ENCODE results near the gene PHLDA1. TPM values are rescaled to one million over a fixed set of nuclear protein-coding genes. Genes with fewer than 3 reads are reported as not detected.

Gene PHLDA1
- total and polyA plus RNA-seq, 9 donors, result 3.8 to 37.7 (median 13.1) TPM

DNA sequence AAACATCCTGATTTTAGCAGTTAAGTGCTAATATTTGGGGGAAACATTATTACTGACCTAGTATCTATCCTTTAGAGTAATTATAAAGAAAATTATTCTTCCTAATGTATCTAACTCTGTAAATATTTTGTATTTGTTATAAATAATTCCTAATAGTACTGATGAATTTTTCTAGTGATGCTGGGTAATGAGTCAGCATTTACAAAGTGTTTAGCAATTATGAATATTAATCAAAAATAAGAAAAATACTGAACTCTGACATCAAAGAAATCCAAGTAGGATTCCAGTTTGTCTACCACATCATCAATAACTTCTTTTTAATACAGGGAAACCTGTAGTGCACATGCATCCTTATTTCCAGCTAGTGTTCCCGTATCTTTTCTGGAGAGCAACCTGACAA lies 43.9 kb upstream of the PHLDA1 start:
- no peak for DNase-seq
- Histone ChIP-seq H3K27me3 (no peaks in the 10 kb centered on the region), H3K27ac (no peak overlapping the region), H3K4me1 (ENCODE audit: insufficient read depth) (peaks cover 7% of the 10 kb centered on the region), H3K4me3 (no peak overlapping the region), H3K36me3 (no peaks in the 10 kb centered on the region), H3K9me3 (no peaks in the 10 kb centered on the region)
- intact Hi-C loops (cut with DNase I), result no loop called here
- TF ChIP-seq EP300 (IDR thresholded peaks at IDR 0.05) (no peak), POLR2A (IDR thresholded peaks at IDR 0.05) (no peak)
- TF ChIP-seq, protein P1, sequence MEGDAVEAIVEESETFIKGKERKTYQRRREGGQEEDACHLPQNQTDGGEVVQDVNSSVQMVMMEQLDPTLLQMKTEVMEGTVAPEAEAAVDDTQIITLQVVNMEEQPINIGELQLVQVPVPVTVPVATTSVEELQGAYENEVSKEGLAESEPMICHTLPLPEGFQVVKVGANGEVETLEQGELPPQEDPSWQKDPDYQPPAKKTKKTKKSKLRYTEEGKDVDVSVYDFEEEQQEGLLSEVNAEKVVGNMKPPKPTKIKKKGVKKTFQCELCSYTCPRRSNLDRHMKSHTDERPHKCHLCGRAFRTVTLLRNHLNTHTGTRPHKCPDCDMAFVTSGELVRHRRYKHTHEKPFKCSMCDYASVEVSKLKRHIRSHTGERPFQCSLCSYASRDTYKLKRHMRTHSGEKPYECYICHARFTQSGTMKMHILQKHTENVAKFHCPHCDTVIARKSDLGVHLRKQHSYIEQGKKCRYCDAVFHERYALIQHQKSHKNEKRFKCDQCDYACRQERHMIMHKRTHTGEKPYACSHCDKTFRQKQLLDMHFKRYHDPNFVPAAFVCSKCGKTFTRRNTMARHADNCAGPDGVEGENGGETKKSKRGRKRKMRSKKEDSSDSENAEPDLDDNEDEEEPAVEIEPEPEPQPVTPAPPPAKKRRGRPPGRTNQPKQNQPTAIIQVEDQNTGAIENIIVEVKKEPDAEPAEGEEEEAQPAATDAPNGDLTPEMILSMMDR (IDR thresholded peaks at IDR 0.05), result no peak
- 87 to 92% (median 89%) methylated on average over 1 of the region's 1 CpG for WGBS, 3 donors

DNA sequence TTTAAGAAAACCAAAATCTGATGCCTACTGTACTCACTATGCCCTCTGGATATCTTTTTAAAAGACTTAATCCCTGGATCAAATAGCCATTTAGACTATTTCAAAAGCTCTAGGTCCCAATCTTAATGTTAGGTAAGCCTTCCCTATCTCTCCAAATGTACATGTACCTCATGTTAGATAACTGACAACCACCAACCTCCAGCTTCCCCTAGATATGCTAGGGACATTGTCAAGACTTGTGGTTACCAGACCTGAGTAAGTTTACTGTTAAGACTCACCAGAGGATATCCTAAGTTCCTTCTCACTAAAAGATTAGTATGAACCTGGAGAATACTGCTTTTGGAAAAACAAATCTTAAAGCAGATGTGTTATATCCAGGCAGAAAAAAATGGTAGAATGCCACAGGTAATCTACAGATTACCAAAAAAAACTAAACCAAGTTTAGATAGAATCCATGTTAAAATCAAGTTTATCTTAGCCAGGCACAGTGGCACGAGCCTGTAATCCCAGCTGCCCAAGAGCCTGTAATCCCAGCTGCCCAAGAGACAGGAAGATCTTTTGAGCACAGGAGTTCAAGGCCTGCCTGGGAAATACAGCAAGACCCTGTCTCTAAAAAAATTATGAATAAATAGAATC lies 43.2 kb upstream of the PHLDA1 start:
- Histone ChIP-seq H3K36me3 (no peaks in the 10 kb centered on the region), H3K27ac (no peak overlapping the region), H3K27me3 (no peaks in the 10 kb centered on the region), H3K9me3 (no peaks in the 10 kb centered on the region), H3K4me1 (ENCODE audit: insufficient read depth) (peaks cover 9% of the 10 kb centered on the region), H3K4me3 (no peak overlapping the region)
- TF ChIP-seq, protein P1 (IDR thresholded peaks at IDR 0.05), result no peak
- no peak for TF ChIP-seq EP300 (IDR thresholded peaks at IDR 0.05)
- intact Hi-C loops (cut with DNase I), result no loop called here
- no peak for DNase-seq
- 43 to 63% (median 55%) methylated on average over 1 of the region's 1 CpG for whole genome bisulfite sequencing, 3 donors

DNA sequence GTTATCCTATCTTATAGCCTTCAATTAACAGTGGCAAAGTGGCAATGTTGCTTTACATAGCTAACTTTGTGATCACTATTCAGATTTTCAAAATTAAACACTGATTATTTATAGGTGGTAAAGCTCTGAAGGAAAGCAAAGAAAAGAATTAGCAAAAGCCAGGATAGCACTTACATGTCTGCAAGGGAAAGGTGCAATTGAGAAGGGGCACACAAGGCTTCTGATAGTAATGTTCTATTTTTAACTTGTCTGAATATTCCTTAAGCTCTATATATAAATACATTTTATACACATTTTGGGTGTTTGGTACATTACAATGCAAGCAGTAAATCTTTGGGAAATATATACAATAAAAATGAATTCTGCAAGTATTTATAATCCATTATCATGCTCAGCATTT lies 42.0 kb upstream of the PHLDA1 start:
- Histone ChIP-seq H3K9me3 (no peaks in the 10 kb centered on the region), H3K27ac (no peak overlapping the region), H3K4me1 (ENCODE audit: insufficient read depth) (peaks cover 9% of the 10 kb centered on the region), H3K36me3 (no peaks in the 10 kb centered on the region), H3K4me3 (no peak overlapping the region), H3K27me3 (no peaks in the 10 kb centered on the region)
- intact Hi-C loops (cut with DNase I), result no loop called here
- DNase-seq, result no peak
- TF ChIP-seq POLR2A (IDR thresholded peaks at IDR 0.05) (no peak), EP300 (IDR thresholded peaks at IDR 0.05) (no peak)
- TF ChIP-seq, protein P1 (IDR thresholded peaks at IDR 0.05), result no peak

DNA sequence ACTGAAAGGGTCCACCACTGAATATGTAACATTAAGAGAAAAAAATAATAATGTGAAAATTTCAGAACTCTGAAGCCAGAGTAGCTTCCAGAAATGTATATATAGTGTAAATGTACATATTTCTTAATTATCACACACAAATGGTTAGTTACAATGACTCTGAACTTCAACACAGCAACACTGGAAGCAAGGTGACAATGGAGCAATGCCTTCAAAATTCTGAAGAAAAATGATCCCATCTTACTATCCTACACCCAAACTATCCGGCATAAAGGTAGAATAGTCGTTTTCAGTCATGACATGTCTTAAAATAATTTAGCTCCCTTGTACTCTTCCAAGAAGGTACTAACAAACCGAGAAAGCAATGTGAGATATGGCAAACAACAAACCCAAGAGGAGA lies 41.0 kb upstream of the PHLDA1 start:
- H3K4me1 ChIP-seq (ENCODE audit: insufficient read depth), result peaks cover 9% of the 10 kb centered on the region
- no peak overlapping the region for H3K4me3 ChIP-seq
- no peaks in the 10 kb centered on the region for H3K27me3 ChIP-seq
- DNase-seq, result no peak
- WGBS, 3 donors, result 92 to 95% (median 93%) methylated on average over 3 of the region's 3 CpGs
- H3K36me3 ChIP-seq, result no peaks in the 10 kb centered on the region
- H3K9me3 ChIP-seq, result no peaks in the 10 kb centered on the region
- H3K27ac ChIP-seq, result no peak overlapping the region
- TF ChIP-seq POLR2A (IDR thresholded peaks at IDR 0.05), result no peak
- no peak for TF ChIP-seq EP300 (IDR thresholded peaks at IDR 0.05)
- TF ChIP-seq, protein P1 (IDR thresholded peaks at IDR 0.05), result no peak
- intact Hi-C loops (cut with DNase I), result no loop called here
